Heart right ventricle (tissue), 16 donors: ENCODE measurements around the gene DDTL. TPM values are rescaled to one million over a fixed set of nuclear protein-coding genes. Genes with fewer than 3 reads are reported as not detected.

Experiments
- ATAC-seq, 8 donors: fragments of 200-7000 bp; cut with Tn5 transposase; one replicate each; pipeline ENCODE4 v1.9.1; 2020; ENCODE audit warnings: mild to moderate bottlenecking in 8 of 8, moderate library complexity in 8 of 8, moderate number of reproducible peaks in 1 of 8
- DNase-seq, 2 donors: peaks; one replicate each; pipeline ENCODE4 v3.0.0-alpha.2; 2020
- H3K27ac ChIP-seq, 10 donors: fragments of 200-600 bp; sonication (generic) in 2 of 10; one replicate each; pipeline versions ENCODE4 v1.5.0 to v1.8.0; 2020 to 2022; ENCODE audit warnings: mild to moderate bottlenecking in 3 of 10
- H3K27me3 ChIP-seq, 7 donors: fragments of 200-600 bp; one replicate each; pipeline ENCODE4 v1.8.0; 2021 to 2022; ENCODE audit warnings: mild to moderate bottlenecking in 2 of 7
- H3K36me3 ChIP-seq, 9 donors: fragments of 200-600 bp; sonication (generic) in 1 of 9; one replicate each; pipeline versions ENCODE4 v1.5.0 to v1.8.0; 2020 to 2022; ENCODE audit warnings: mild to moderate bottlenecking in 2 of 9
- H3K4me1 ChIP-seq, 9 donors: fragments of 200-600 bp; sonication (generic) in 1 of 9; one replicate each; pipeline versions ENCODE4 v1.5.0 to v1.8.0; 2020 to 2022; ENCODE audit warnings: mild to moderate bottlenecking in 4 of 9
- H3K4me3 ChIP-seq, 10 donors: fragments of 200-600 bp; sonication (generic) in 2 of 10; one replicate each; pipeline versions ENCODE4 v1.5.0 to v1.8.0; 2020 to 2022; ENCODE audit warnings: mild to moderate bottlenecking in 7 of 10, moderate library complexity in 2 of 10
- H3K9me3 ChIP-seq, 11 donors: fragments of 200-600 bp in 10 of 11; sonication (generic) in 2 of 11; one replicate each; pipeline versions ENCODE4 v1.5.0 to v1.8.0; 2013 to 2022; ENCODE audit warnings: mild to moderate bottlenecking in 2 of 11, control low read depth in 1 of 11, moderate library complexity in 1 of 11
- CTCF ChIP-seq, 9 donors: fragments of 200-600 bp; sonication (generic) in 2 of 9; IDR thresholded peaks; one replicate each; pipeline versions ENCODE4 v1.5.0 to v1.8.0; 2021 to 2022; ENCODE audit warnings: antibody characterized with exemption in 9 of 9, mild to moderate bottlenecking in 5 of 9, moderate library complexity in 1 of 9
- WGBS, 2 donors: extraction: QIAGEN DNeasy Blood & Tissue Kit; methylation state at CpG; one replicate each; pipeline ENCODE4 v1.1.7; 2013; ENCODE audit warnings: inconsistent platforms in 1 of 2; 5-methylcytosine and 5-hydroxymethylcytosine counted together
- intact Hi-C, 10 donors: fragments of 100-400 bp; cut with DNase I; formaldehyde crosslinking; loops; one replicate each; pipeline versions ENCODE4 v1.11.1 to v1.14.2; 2022
- polyA plus RNA-seq, 2 donors: library from polyadenylated mRNA; stranded (reverse); fragments of 200-250 nt; gene quantifications; one replicate each; pipeline ENCODE4 v1.2.3, GENCODE V29; 2013
- total RNA-seq, 10 donors: library from RNA; stranded (reverse); fragmentation: NEBNext Ultra II Directional in 3 of 10; extraction: Animal tissue kit (Norgen Biotek cat#: 25700) in 3 of 10; gene quantifications; one replicate each; pipeline versions ENCODE4 v1.2.1 to v1.2.4, GENCODE V29; 2021 to 2023
- donor health status: Arrhythmogenic right ventricular cardiomyopathy.
- donor health status: ischemic (EF 13 %, LVEDD 7.1; RV severe dilation, severe dysfunction).
- donor health status: healthy with polysubstance abuse.
- donor health status: DM: no; HTN: yes; CAD: no.
- donor health status: DM: no; HTN: no; CAD: no.
- donor health status: ischemic (EF 25% LVEDD 6.9; RV normal size, moderate dysfunction).
- donor health status: ischemic (EF 25% LVEDD 5.7; RV mildly dilated, moderate dysfunction).
- donor health status: healthy.
- donor health status: DM: yes; HTN: yes; CAD: no.
- donor health status: Ischemic cardiomyopathy.
- donor health status: ischemic (EF 35%, LVEDD 5.7; RV mildly dilated, moderate dysfunction).
- donor health status: nonischemic (EF 11% LVEDD 7.7; RV severe dilation, severe dysfunction).
- donor health status: DM: yes; HTN: yes; CAD: no.
- donor health status: PGD.
- donor health status: ischemic (EF 29% LVEDD 5.4; RV normal size, mild dysfunction).
- donor health status: nonischemic (EF 23%, LVEDD 6.1; RV moderate dilation, normal function).

The DDTL gene
- total and polyA plus RNA-seq, 12 donors: 0.99 to 4.9 (median 2.9) TPM; not detected in 5

GRCh38 chr22:24003887-24004286 is 37.2 kb downstream of the DDTL start:
- no peak for ATAC-seq
- no peak overlapping the region for H3K27ac ChIP-seq
- no peak for DNase-seq
- H3K4me3 ChIP-seq: no peak overlapping the region
- intact Hi-C loops: loop anchor here in 5 of 10 donors (5.0 to 10.0 kb wide), 3 partner anchors 67 to 171 kb away; no protein-coding TSS in a partner anchor
- no peaks in the 10 kb centered on the region for H3K27me3 ChIP-seq
- 79 to 86% methylated on average over 9 of the region's 9 CpGs for WGBS, 2 donors
- H3K36me3 ChIP-seq: no peaks in the 10 kb centered on the region
- TF ChIP-seq CTCF (IDR thresholded peaks at IDR 0.05): no peak
- no peaks in the 10 kb centered on the region for H3K9me3 ChIP-seq
- H3K4me1 ChIP-seq: peaks cover 0 to 18% (median 11%) of the 10 kb centered on the region in 9 donors

- TF ChIP-seq CTCF (IDR thresholded peaks at IDR 0.05): no peak
- H3K4me3 ChIP-seq: peak within 1 kb of the TSS in 1 of 10 donors; percentile 5
- peak; percentile 80 to 86 for DNase-seq
- ATAC-seq: peak; percentile 88 to 98 (median 94)
- no peaks in the 10 kb centered on the region for H3K9me3 ChIP-seq
- H3K4me1 ChIP-seq: peaks cover 0 to 18% (median 11%) of the 10 kb centered on the region in 9 donors
- H3K27me3 ChIP-seq: no peaks in the 10 kb centered on the region
- peak within 1 kb of the TSS in 8 of 10 donors; percentile 39 to 74 (median 61) for H3K27ac ChIP-seq
- WGBS, 2 donors: 25 to 35% methylated on average over 6 of the region's 6 CpGs
- H3K36me3 ChIP-seq: no peaks in the 10 kb centered on the region
- intact Hi-C loops: loop anchor here in 6 of 10 donors (5.0 to 10.0 kb wide), 3 partner anchors 68 to 170 kb away; no protein-coding TSS in a partner anchor
Observed at GRCh38 chr22:24005201-24005600, 38.5 kb downstream of the DDTL start, which contains the start of gene GSTT4. GSTT4 (minus strand) TSS chr22:24005453; CDS start chr22:24005356, 97 bp downstream.

GRCh38 chr22:24006207-24006913 is 39.7 kb downstream of the DDTL start:
- no peak for ATAC-seq
- intact Hi-C loops: loop anchor here in 6 of 10 donors (5.0 to 10.0 kb wide), 3 partner anchors 69 to 168 kb away; no protein-coding TSS in a partner anchor
- no peaks in the 10 kb centered on the region for H3K27me3 ChIP-seq
- H3K4me1 ChIP-seq: peaks cover 0 to 18% (median 14%) of the 10 kb centered on the region in 9 donors
- H3K36me3 ChIP-seq: no peaks in the 10 kb centered on the region
- peak overlapping the region in 2 of 10 donors; percentile 61 to 65 for H3K27ac ChIP-seq
- TF ChIP-seq CTCF (IDR thresholded peaks at IDR 0.05): no peak
- no peak for DNase-seq
- 82 to 94% methylated on average over 10 of the region's 10 CpGs for WGBS, 2 donors
- H3K4me3 ChIP-seq: no peak overlapping the region
- no peaks in the 10 kb centered on the region for H3K9me3 ChIP-seq

GRCh38 chr22:24006914-24007214 is 40.2 kb downstream of the DDTL start:
- Histone ChIP-seq H3K4me3 (no peak overlapping the region), H3K27me3 (no peaks in the 10 kb centered on the region), H3K4me1 (peaks cover 0 to 21% (median 15%) of the 10 kb centered on the region in 9 donors), H3K36me3 (no peaks in the 10 kb centered on the region), H3K9me3 (no peaks in the 10 kb centered on the region), H3K27ac (no peak overlapping the region)
- intact Hi-C loops: loop anchor here in 6 of 10 donors (5.0 to 10.0 kb wide), 3 partner anchors 70 to 168 kb away; no protein-coding TSS in a partner anchor
- ATAC-seq: no peak
- DNase-seq: no peak
- WGBS, 2 donors: 91 to 98% methylated on average over 6 of the region's 6 CpGs
- no peak for TF ChIP-seq CTCF (IDR thresholded peaks at IDR 0.05)
